ENCODE results near the gene SCGB2B2.
A peak's percentile ranks its signal among the peaks of the same experiment; 100 is the strongest.
"Not testable (repeated sequence)": the region's sequence is repeated elsewhere in the genome, so short reads cannot be mapped to it uniquely, and the experiment has no call there.

SCGB2B2 gene

GRCh38 chr19:34668690-34669089 is 8.3 kb downstream of the SCGB2B2 start:
- not testable (repeated sequence) for DNase-seq (ENCODE audit: low spot score)

GRCh38 chr19:34668077-34668689 is 8.8 kb downstream of the SCGB2B2 start:
- DNase-seq (ENCODE audit: low spot score), result not testable (repeated sequence)

GRCh38 chr19:34667349-34668076 is 9.4 kb downstream of the SCGB2B2 start:
- DNase-seq (ENCODE audit: low spot score), result no peak

GRCh38 chr19:34666958-34667265 is 10.0 kb downstream of the SCGB2B2 start:
- no peak for DNase-seq (ENCODE audit: low spot score)

DNA sequence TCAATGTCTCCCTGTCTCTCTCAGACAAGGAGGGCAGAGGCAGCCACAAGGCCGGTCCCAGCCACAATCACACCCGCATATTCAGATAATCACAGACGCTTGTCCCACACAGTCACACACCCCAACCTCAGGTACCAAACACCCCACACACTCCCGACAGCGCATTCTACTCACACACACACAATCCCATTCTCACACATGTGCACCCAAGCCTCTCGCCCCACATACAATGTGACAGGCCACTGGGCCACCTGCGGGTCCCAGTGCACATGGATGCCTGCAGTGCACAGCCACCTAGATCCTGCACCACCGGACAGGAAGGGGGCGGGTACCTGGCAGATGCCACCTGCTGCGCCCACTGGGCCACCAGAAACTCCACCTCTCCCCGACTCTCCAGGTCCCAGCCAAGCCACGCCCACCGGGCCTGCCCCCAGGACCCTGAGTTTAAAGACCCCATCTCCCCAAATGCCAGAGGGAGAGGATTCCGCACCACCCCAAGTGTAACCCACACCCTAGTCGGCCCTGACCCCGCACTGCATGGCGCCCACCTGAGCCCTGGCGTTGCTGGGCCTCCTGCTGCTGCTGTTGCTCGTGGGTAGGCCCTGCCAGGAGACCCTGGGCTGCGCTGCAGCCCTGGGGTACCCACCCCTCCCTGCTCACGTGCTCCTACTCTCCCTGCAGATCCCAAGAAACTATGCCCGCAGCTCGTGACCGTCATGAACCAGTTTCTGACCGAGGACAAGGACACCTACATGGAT is 10.6 kb downstream of the SCGB2B2 start:
- DNase-seq (ENCODE audit: low spot score), result no peak

DNA sequence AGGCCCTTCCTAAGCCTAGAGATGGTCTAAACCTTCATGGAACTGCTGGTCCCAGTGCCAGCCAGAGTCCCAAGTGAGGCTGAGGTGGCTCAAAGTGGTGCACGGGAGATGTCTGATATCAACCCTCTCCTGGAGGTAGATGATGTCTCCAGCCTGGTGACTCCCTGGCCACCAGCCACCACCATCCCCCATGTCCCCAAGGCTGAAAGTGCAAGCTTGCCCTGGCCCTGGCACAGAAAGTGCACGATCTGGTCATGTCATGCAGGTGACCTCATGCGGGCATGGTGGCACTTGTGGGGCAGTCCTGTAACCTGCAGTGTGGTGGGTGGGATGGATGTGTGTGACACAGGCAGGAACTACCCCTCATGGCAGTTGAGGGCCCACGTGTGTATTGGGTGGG is 11.7 kb downstream of the SCGB2B2 start:
- not testable (repeated sequence) for DNase-seq (ENCODE audit: low spot score)

- no peak for DNase-seq (ENCODE audit: low spot score)
Measured at GRCh38 chr19:34664870-34665269, 12.1 kb downstream of the SCGB2B2 start.

GRCh38 chr19:34664168-34664567 is 12.8 kb downstream of the SCGB2B2 start:
- DNase-seq (ENCODE audit: low spot score), result no peak

GRCh38 chr19:34662919-34663318 is 14.0 kb downstream of the SCGB2B2 start:
- peak; percentile 59 for DNase-seq (ENCODE audit: low spot score)

GRCh38 chr19:34661357-34661756 is 15.6 kb downstream of the SCGB2B2 start:
- no peak for DNase-seq (ENCODE audit: low spot score)

GRCh38 chr19:34655651-34656050 is 21.3 kb downstream of the SCGB2B2 start:
- no peak for DNase-seq (ENCODE audit: low spot score)

DNA sequence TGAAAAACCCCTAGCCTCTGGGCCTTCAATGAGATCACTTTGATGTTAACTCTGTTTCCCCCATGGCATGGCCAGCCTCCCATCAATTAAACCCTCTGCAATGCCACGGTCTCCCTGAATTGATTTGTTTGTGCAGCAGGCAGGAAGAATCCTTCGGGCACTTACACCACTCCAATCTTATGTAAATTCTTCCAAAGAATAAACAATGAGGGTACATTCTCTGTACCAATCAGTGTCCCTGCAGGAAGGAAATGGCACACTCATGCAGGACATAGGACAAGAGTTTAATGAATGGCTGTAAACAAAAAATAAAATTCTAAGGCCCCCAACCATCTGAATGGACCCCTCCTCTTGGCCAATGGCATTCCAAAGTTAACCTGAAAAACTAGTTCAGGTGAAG is 22.2 kb downstream of the SCGB2B2 start:
- no peak for DNase-seq (ENCODE audit: low spot score)

DNA sequence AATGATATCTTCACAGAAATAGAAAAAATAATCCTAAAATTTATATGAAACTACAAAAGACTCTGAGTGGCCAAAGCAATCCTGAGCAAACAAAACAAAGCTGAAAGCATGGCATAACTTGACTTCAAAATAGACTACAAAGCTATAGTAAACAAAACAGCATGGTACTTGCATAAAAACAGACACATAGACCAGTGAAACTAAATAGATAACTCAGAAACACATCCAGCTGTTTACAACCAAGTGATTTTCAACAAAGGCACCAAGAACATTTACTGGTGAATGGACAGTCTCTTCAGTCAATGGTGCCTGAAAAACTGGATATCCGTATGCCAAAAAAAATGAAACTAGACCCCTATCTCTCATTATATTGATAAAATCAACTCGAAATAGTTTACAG is 25.2 kb downstream of the SCGB2B2 start:
- no peak for DNase-seq (ENCODE audit: low spot score)

GRCh38 chr19:34649886-34650543 is 26.9 kb downstream of the SCGB2B2 start:
- DNase-seq (ENCODE audit: low spot score), result no peak

- no peak for DNase-seq (ENCODE audit: low spot score)
Measured at GRCh38 chr19:34645551-34645950, 31.4 kb downstream of the SCGB2B2 start.

GRCh38 chr19:34644991-34645461 is 31.9 kb downstream of the SCGB2B2 start:
- DNase-seq (ENCODE audit: low spot score), result no peak

DNA sequence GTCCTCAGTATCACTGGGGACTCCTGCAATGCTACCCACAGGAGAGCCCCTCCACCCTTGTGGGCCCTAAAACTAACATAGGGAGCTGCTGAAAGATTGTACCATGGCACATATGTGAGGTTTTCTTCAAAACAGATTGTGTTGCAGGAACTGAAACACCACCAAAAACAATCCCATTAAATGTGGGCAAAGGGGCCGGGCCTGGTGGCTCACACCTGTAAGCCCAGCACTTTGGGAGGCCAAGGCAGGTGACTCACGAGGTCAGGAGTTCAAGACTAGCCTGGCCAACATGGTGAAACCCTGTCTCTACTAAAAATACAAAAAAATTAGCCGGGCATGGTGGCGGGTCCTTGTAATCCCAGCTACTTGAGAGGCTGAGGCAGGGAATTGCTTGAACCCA is 34.7 kb downstream of the SCGB2B2 start:
- DNase-seq (ENCODE audit: low spot score), result no peak

- DNase-seq (ENCODE audit: low spot score), result peak; percentile 35
Measured at GRCh38 chr19:34639491-34640085, 37.4 kb downstream of the SCGB2B2 start.

DNA sequence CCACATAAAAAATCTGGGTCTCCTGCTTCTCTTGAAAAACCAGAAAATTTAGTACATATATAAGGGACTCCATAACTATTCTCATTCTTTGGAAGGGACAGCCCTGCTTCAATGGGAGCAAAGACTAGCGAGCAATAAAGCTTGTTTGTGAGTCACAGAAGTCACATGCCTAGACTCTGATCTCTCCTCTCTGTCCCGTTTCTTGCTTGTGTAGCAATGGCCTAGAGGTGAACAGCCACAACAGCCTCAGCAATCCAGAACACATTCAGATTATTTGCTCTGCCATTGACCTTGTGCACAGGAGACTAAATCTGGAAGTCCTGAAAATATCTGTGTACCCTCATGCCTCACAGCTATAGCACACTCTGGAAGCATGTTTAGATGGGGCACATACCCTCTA is 43.2 kb downstream of the SCGB2B2 start:
- no peak for DNase-seq (ENCODE audit: low spot score)

Data from germinal center (tissue), 1 donor.